HEK293T (cell line): ENCODE measurements around the gene CATSPERD.

Experiments
- CTCF ChIA-PET: fragments of 350-600 bp; formaldehyde crosslinking; extraction: SDS; loops from one replicate; lab custom pipeline; 2021; ENCODE audit warnings: antibody characterized with exemption, inconsistent platforms; lab: Yijun Ruan, JAX
- POLR2A ChIA-PET: fragments of 350-600 bp; formaldehyde crosslinking; extraction: SDS; loops from one replicate; lab custom pipeline; 2020; ENCODE audit warnings: antibody characterized with exemption, inconsistent platforms; lab: Yijun Ruan, JAX
- DNase-seq: peaks from one replicate; pipeline ENCODE4 v3.0.0; 2012; ENCODE audit warnings: mixed read lengths; ENCODE audit errors: extremely low spot score
- ARNT ChIP-seq: fragments of 450-650 bp; IDR thresholded peaks from 2 replicates; pipeline ENCODE4 v1.6.1; 2017; ENCODE audit warnings: mild to moderate bottlenecking
- BHLHE40 ChIP-seq: fragments of 450-650 bp; IDR thresholded peaks from 2 replicates; pipeline ENCODE4 v1.6.1; 2016; ENCODE audit warnings: mild to moderate bottlenecking, moderate library complexity, borderline replicate concordance
- CTBP1 ChIP-seq: fragments of 450-650 bp; IDR thresholded peaks from 2 replicates; pipeline ENCODE4 v1.6.1; 2016; ENCODE audit warnings: borderline replicate concordance
- ELF4 ChIP-seq: fragments of 450-650 bp; IDR thresholded peaks from 2 replicates; pipeline ENCODE4 v1.6.1; 2017; ENCODE audit warnings: antibody characterized with exemption
- FOXA1 ChIP-seq: fragments of 450-650 bp; IDR thresholded peaks from 2 replicates; pipeline ENCODE4 v1.6.1; 2016; ENCODE audit warnings: mild to moderate bottlenecking
- FOXK2 ChIP-seq: fragments of 450-650 bp; IDR thresholded peaks from 2 replicates; pipeline ENCODE4 v1.6.1; 2016; ENCODE audit warnings: mild to moderate bottlenecking
- FOXM1 ChIP-seq: fragments of 450-650 bp; IDR thresholded peaks from 2 replicates; pipeline ENCODE4 v1.6.1; 2017; ENCODE audit warnings: mild to moderate bottlenecking, borderline replicate concordance
- HDGF ChIP-seq: fragments of 450-650 bp; IDR thresholded peaks from 2 replicates; pipeline ENCODE4 v1.6.1; 2017; ENCODE audit warnings: antibody characterized with exemption, borderline replicate concordance
- L3MBTL2 ChIP-seq: fragments of 450-650 bp; conservative IDR thresholded peaks from 2 replicates; pipeline ENCODE4 v1.6.1; 2016; ENCODE audit warnings: mild to moderate bottlenecking
- LEF1 ChIP-seq: fragments of 450-650 bp; IDR thresholded peaks from 2 replicates; pipeline ENCODE4 v1.6.1; 2017; ENCODE audit warnings: mild to moderate bottlenecking, borderline replicate concordance
- NFRKB ChIP-seq: fragments of 450-650 bp; IDR thresholded peaks from 2 replicates; pipeline ENCODE4 v1.6.1; 2016; ENCODE audit warnings: mild to moderate bottlenecking, moderate library complexity
- PKNOX1 ChIP-seq: fragments of 450-650 bp; IDR thresholded peaks from 2 replicates; pipeline ENCODE4 v1.6.1; 2016
- SP1 ChIP-seq: fragments of 450-650 bp; IDR thresholded peaks from 2 replicates; pipeline ENCODE4 v1.6.1; 2017
- SUZ12 ChIP-seq: fragments of 450-650 bp; IDR thresholded peaks from 2 replicates; pipeline ENCODE4 v1.6.1; 2016; ENCODE audit warnings: mild to moderate bottlenecking
- TARDBP ChIP-seq: fragments of 450-650 bp; IDR thresholded peaks from 2 replicates; pipeline ENCODE4 v1.6.1; 2016
- ZNF384 ChIP-seq: fragments of 450-650 bp; IDR thresholded peaks from 2 replicates; pipeline ENCODE4 v1.6.1; 2016

Gene CATSPERD

DNA sequence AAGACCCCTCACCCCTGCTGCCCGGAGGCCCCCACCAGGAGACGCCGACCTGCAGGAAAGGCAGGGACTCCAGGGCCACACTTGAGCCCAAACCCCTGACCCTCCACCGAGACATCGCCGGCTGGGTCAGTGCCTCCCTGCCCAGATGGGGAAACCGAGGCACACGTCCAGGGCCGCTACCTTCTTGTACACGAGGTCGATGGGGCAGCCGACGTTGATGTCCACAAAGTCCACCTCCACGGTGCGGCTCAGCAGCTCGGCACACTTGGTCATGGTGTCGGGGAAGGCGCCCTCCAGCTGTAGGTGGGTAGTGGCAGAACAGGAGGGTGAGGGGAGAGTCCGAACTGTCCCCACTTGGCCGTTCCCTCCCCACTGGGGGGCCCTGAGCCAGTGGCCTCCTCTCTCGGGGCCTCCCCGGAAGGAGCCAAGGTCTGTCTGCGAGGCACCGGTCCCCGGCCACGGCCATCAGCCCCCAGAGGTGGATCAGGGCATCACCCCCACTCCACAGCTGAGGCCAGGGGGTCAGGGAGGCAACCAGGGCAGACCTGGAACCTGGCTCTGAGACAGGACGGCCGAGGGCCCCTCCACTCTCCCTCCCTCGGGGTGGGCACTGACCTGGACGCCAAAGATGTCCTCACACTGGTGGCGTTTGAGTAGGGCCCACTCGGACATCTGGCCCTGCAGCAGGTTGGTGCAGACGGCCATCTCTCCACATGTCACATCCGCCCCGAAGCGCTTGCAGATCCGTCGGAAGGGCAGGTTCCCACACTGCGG lies 67.2 kb downstream of the CATSPERD start:
- ChIA-PET CTCF (no interaction called here), POLR2A (interaction anchor here (0.9 kb wide), 1 partner anchor 116 kb away, joined by 3 read pairs; the partner anchor contains the start of gene NDUFA11)
- DNase-seq, result no peak
- TF ChIP-seq FOXK2 (no peak), CTBP1 (no peak), L3MBTL2 (no peak), SUZ12 (no peak), TARDBP (no peak), PKNOX1 (no peak), NFRKB (no peak)

GRCh38 chr19:5788422-5788821 lies 68.0 kb downstream of the CATSPERD start:
- no peak for TF ChIP-seq PKNOX1
- no peak for TF ChIP-seq HDGF
- no peak for TF ChIP-seq L3MBTL2
- TF ChIP-seq LEF1, result no peak
- TF ChIP-seq FOXM1, result no peak
- no peak for TF ChIP-seq SUZ12
- no peak for TF ChIP-seq ARNT
- TF ChIP-seq TARDBP, result no peak
- TF ChIP-seq FOXA1, result no peak
- TF ChIP-seq ELF4, result no peak
- TF ChIP-seq CTBP1, result no peak
- CTCF ChIA-PET, result no interaction called here
- no peak for DNase-seq
- POLR2A ChIA-PET, result interaction anchor here (0.9 kb wide), 1 partner anchor 116 kb away, joined by 3 read pairs; the partner anchor contains the start of gene NDUFA11

DNA sequence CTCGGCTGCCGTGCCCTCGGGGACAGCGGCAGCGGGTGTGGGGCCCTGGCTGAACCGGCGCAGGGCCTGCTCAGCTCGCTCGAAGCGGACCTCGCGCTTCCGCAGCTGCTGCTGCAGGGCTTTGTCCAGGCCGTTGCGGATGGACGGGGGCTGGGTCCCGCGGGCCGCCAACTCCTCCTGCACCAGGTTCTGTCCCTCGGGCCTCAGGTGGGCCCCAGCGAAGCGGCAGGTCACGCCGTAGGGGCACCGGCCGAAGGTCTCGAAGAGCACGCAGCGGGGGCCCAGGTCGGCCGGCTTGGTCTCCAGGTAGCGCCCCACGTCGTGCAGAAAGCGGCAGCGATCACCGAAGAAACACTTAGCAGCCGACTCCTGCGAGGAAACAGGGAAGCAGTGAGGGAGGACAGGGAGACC lies 68.9 kb downstream of the CATSPERD start:
- CTCF ChIA-PET, result no interaction called here
- DNase-seq, result no peak
- TF ChIP-seq SP1 (no peak), ELF4 (no peak), FOXK2 (no peak), SUZ12 (no peak), L3MBTL2 (no peak), CTBP1 (no peak), FOXM1 (no peak), ARNT (no peak), NFRKB (no peak), HDGF (no peak), PKNOX1 (no peak), ZNF384 (no peak), BHLHE40 (no peak), FOXA1 (no peak), TARDBP (no peak)
- POLR2A ChIA-PET, result no interaction called here

DNA sequence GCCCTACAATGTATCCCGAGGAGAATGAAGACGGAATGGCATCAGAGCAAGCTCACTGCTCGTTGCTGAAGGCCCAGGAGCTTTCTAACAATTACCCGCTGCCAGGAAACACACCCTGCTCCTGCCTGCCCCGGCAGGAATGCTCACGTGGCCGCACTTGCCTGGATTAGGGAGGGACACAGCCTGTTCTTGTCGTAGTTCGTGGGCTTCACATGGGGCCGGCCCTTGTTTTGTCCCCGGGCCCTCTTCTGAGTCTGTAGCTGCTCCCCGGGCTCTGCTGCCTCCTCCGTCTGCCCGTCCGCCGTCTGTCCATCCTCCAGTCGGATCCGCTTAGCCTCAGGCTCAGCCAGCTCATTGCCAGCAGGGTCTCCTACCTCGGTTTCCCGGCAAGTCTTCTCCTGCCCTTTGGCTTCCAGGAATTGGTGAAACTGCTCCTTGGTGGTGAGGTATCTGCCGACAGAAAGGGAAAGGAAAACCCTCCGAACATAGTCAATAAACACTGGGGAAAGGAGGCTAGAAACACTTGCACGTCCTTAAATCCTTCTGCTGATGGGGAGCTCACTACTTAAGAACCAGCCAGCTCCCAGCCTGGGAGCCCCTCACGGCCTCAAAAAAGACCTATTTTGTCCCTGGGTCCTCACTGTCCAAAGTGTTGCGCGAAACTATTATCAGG lies 69.6 kb downstream of the CATSPERD start:
- TF ChIP-seq NFRKB (no peak), PKNOX1 (no peak), BHLHE40 (no peak), HDGF (no peak), CTBP1 (no peak), TARDBP (no peak), L3MBTL2 (no peak), FOXM1 (no peak), ELF4 (no peak; the same call in 1 of the 2 replicates), ARNT (no peak)
- CTCF ChIA-PET, result interaction anchor here (0.9 to 1.2 kb wide), 2 partner anchors 15 to 103 kb away, joined by 3 to 4 read pairs; no protein-coding TSS in a partner anchor
- POLR2A ChIA-PET, result interaction anchor here (0.9 to 2.5 kb wide), 4 partner anchors 14 to 154 kb away, joined by 3 to 14 read pairs (median 8); partner anchors contain the start of genes CATSPERD and LONP1
- no peak for DNase-seq
